Skeletal muscle satellite cell (primary cell): ENCODE results near the gene PRKAR2A.
"Not testable (repeated sequence)": the region's sequence is repeated elsewhere in the genome, so short reads cannot be mapped to it uniquely, and the experiment has no call there.

Experiments used
- H3K27me3 ChIP-seq: 2 replicates; pipeline ENCODE4 v1.7.0; 2013; ENCODE audit warnings: low read length; ENCODE audit not compliant: control insufficient read depth, insufficient read depth
- H3K36me3 ChIP-seq: 2 replicates; pipeline ENCODE4 v1.7.0; 2013; ENCODE audit warnings: mild to moderate bottlenecking, control low read depth, low read length; ENCODE audit not compliant: insufficient read depth
- H3K4me1 ChIP-seq: 2 replicates; pipeline ENCODE4 v1.7.0; 2013; ENCODE audit warnings: low read length; ENCODE audit not compliant: control insufficient read depth, insufficient read depth
- H3K4me2 ChIP-seq: 2 replicates; pipeline ENCODE4 v1.7.0; 2013; ENCODE audit warnings: mild to moderate bottlenecking, low read length
- H3K4me3 ChIP-seq: 2 replicates; pipeline ENCODE4 v1.7.0; 2013; ENCODE audit warnings: low read length
- H3K9ac ChIP-seq: 2 replicates; pipeline ENCODE4 v1.7.0; 2013; ENCODE audit warnings: mild to moderate bottlenecking, low read depth, low read length, moderate library complexity
- H3K9me3 ChIP-seq: replicated peaks from 2 replicates; pipeline ENCODE4 v1.7.0; 2013; ENCODE audit warnings: mild to moderate bottlenecking, control low read depth, low read length

The PRKAR2A gene

DNA sequence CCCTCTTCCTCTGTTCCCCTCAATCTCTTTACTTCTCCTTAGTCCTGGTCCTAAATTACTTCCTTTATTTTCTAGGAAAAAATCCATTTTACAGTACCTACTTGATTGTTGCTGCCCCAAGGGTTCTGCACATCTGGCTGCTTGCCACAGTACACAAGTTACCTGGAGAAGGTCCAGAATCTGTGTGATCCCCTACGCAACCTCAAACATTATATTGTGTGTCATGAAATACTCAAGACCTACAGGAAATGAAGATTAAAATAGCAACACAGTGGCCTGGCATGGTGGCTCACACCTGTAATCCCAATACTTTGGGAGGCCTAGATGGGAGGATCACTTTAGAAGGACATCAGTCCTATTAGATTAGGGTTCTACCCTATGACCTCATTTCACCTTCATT, 48.7 kb downstream of the PRKAR2A start:
- Histone ChIP-seq H3K9me3 (no peaks in the 10 kb centered on the region), H3K4me3 (no peak overlapping the region), H3K27me3 (no peaks in the 10 kb centered on the region), H3K36me3 (no peaks in the 10 kb centered on the region), H3K4me1 (no peaks in the 10 kb centered on the region), H3K9ac (no peak overlapping the region), H3K4me2 (no peak overlapping the region)

DNA sequence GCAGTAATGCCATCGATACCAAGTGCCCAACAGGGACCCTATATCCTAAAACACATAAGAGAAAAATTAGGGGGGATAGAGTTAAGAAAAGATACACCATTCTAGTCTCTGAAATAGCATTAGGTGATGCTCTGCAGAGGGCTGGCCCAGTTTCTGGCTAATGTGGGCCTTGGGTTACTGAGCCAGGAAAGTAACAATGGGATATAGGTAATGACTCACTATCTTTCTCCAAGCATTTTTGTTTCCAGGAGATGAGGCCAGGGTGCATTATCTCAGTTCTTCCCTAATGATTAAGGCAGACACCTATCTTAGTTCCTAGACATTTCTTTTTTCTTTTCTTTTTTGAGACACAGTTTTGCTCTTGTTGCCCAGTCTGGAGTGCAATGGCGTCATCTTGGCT, 50.0 kb downstream of the PRKAR2A start:
- Histone ChIP-seq H3K27me3 (no peaks in the 10 kb centered on the region), H3K4me1 (no peaks in the 10 kb centered on the region), H3K4me2 (no peak overlapping the region), H3K36me3 (no peaks in the 10 kb centered on the region), H3K9ac (no peak overlapping the region), H3K9me3 (no peaks in the 10 kb centered on the region), H3K4me3 (no peak overlapping the region)

DNA sequence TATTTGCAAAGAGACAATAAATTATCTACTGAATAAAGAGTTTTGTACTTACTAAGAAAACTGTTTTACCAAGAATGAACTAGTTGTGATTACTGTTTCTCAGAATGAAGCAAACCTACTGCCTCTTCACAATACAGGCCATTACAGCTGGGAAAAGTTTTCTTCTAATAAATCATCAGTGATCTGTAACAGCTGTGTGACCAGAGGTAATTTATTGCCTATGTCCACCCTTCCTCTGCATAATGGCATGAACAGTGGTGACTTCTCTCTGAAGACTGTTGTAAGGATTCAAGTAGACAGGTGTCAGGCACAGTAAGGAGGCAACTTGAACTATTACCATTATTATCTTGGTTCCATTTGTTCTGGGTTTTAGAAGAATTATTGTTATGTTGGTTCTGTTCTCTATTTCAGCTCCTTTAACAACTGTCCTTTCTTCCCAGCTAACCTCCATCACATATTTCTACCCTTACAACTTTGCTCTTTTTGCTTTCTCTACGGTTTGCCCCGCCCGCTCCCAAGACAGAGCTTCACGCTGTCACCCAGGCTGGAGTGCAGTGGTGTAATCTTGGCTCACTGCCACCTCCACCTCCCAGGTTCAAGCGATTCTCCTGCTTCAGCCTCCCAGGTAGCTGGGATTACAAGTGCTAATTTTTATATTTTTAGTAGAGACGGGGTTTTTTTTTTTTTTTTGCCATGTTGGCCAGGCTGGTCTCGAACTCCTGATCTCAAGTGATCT, 51.5 kb downstream of the PRKAR2A start:
- Histone ChIP-seq H3K4me1 (no peaks in the 10 kb centered on the region), H3K4me2 (no peak overlapping the region), H3K27me3 (no peaks in the 10 kb centered on the region), H3K9ac (no peak overlapping the region), H3K36me3 (no peaks in the 10 kb centered on the region), H3K4me3 (no peak overlapping the region), H3K9me3 (no peaks in the 10 kb centered on the region)

DNA sequence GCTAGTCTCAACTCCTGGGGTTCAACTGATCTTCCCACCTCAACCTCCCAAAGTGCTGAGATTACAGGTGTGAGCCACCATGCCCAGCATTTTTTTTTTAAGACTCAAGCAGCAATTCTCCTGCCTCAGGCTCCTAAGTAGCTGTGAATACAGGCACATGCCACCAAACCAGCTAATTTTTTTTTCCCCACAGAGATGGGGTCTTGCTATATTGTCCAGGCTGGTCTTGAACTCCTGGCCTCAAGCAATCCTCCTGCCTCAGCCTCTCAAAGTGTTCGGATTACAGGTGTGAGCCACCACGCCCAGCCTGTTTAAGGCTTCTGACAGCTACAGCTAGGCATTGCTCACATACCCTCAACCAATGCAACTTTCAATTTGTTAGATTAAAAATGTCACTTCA, 54.2 kb downstream of the PRKAR2A start:
- H3K4me1 ChIP-seq, H3K4me3 ChIP-seq, H3K27me3 ChIP-seq, H3K4me2 ChIP-seq, H3K9me3 ChIP-seq, H3K9ac ChIP-seq, H3K36me3 ChIP-seq: not testable (repeated sequence)

DNA sequence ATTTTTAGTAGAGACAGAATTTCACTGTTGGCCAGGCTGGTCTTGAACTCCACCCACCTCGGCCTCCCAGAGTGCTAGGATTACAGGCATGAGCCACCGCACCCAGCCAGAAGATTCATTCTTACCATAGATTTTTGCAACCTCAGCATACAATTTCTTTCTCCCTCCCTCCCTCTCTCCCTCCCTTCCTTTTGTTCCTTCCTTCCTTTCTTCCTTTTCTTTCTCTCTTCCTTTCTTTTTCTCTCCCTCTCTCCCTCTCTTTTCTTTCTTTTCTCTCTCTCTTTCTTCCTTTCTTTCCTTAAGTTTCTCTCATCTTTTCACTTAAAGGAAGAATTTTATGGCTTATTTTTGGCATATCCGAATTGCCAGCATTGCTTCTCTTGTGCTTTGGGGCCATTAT, 58.0 kb downstream of the PRKAR2A start:
- Histone ChIP-seq H3K4me3 (no peak overlapping the region), H3K27me3 (no peaks in the 10 kb centered on the region), H3K36me3 (peaks cover 5% of the 10 kb centered on the region), H3K9ac (no peak overlapping the region), H3K4me2 (no peak overlapping the region), H3K4me1 (peaks cover 3% of the 10 kb centered on the region), H3K9me3 (no peaks in the 10 kb centered on the region)

DNA sequence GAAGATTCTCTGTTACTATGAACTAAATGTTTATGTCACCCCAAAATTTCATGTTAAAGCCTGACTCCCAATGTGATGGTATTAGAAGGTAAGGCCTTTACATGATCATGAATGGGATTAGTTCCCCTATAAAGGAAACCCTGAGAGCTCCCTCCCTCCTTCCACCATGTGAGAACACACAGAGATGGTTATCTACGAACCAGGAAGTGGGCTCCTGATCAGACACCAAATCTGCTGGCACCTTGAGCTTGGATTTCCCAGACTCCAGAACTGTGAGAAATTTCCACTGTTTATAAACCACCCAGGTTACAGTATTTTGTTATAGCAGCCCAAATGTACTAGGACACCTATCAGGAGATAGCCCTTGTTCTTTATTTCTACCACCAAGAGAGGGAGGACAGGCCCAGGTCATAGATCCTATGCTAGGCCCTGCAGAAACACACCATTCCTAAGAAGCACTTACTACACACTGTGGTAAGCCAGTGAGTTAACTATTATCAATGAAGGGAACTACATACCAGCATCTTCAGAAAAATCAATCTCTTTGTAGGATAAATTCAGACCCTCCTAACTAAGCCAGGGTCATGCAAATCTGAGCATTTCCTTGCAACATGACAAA, 59.0 kb downstream of the PRKAR2A start:
- Histone ChIP-seq H3K9me3 (no peaks in the 10 kb centered on the region), H3K27me3 (no peaks in the 10 kb centered on the region), H3K36me3 (peaks cover 5% of the 10 kb centered on the region), H3K4me3 (no peak overlapping the region), H3K4me1 (peaks cover 12% of the 10 kb centered on the region), H3K4me2 (no peak overlapping the region), H3K9ac (no peak overlapping the region)

DNA sequence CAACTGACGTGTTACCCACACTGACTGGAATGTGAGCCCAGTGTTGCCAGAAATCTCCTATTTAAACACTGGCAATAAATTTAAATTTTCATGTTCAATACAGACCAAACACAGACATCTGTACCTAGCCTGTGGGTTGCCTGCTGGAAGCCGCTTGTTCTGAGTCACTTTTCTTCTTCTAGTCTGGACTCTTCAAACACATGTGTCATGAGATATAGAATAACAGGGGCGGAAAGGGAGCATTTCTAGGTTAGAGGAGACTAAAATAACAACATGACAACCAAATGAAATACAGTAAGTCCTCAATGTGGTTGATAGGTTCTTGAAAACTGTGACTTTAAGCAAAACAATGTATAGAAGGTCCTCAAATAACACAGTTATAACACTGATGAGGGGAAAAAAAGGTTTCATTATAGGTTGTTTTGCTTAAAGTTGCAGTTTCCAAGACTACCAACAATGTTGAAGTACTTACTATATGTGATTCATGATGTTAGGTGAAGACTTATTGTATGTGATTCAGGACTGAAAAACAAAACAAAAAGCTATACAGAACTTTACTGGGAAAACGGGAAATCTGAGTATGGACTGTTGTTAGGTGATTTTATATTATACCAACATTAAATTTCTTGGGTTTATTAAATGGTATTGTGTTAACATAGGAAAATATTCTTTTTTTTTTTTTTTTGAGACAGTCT, 63.1 kb downstream of the PRKAR2A start:
- peak overlapping the region; percentile 27 for H3K4me2 ChIP-seq
- H3K9ac ChIP-seq: no peak overlapping the region
- no peaks in the 10 kb centered on the region for H3K27me3 ChIP-seq
- peaks cover 23% of the 10 kb centered on the region for H3K36me3 ChIP-seq
- no peak overlapping the region for H3K4me3 ChIP-seq
- peaks cover 12% of the 10 kb centered on the region for H3K4me1 ChIP-seq
- H3K9me3 ChIP-seq: no peaks in the 10 kb centered on the region

DNA sequence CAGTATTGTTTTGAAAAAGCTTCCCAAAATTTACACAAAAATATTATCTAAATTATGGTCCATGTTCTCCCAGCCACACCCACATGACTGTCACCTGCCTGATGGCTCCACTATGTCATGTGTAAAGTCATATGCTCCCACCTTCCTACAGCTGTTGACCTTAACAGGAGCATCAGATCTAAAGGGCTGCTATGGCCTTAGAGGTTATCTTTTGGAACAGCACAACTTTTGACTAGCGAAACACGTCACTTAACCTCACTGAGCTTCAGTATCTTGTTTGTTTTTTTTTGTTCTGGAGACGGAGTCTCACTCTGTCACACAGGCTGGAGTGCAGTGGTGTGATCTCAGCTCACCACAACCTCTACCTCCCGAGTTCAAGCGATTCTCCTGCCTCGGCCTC, 64.4 kb downstream of the PRKAR2A start:
- Histone ChIP-seq H3K36me3 (peaks cover 18% of the 10 kb centered on the region), H3K4me1 (peaks cover 12% of the 10 kb centered on the region)

DNA sequence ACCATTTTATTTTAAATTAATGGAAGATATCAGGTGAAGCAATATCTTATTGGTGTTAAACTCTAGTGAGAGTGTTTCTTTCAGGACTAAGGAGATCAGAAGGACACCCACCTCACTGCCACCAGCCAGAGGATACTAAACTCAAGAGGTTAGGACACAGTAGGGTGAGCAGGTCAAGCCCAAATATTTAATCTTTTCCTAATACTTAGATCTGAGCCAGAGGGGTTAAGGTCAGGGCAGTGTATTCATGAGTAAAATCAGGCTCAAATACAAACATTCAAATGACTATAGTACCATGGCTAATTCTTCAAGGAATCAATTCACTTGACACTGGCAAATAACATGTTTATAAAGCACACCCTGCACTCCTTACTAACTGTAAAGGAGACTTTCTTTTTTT, 65.6 kb downstream of the PRKAR2A start:
- Histone ChIP-seq H3K36me3 (peaks cover 18% of the 10 kb centered on the region), H3K27me3 (no peaks in the 10 kb centered on the region), H3K4me1 (peaks cover 12% of the 10 kb centered on the region), H3K9ac (no peak overlapping the region), H3K9me3 (no peaks in the 10 kb centered on the region), H3K4me2 (no peak overlapping the region), H3K4me3 (no peak overlapping the region)

More for the DNA sequence above, 64.4 kb downstream of the PRKAR2A start:
- Histone ChIP-seq H3K27me3 (no peaks in the 10 kb centered on the region), H3K9me3 (no peaks in the 10 kb centered on the region), H3K9ac (no peak overlapping the region), H3K4me3 (no peak overlapping the region), H3K4me2 (no peak overlapping the region)

DNA sequence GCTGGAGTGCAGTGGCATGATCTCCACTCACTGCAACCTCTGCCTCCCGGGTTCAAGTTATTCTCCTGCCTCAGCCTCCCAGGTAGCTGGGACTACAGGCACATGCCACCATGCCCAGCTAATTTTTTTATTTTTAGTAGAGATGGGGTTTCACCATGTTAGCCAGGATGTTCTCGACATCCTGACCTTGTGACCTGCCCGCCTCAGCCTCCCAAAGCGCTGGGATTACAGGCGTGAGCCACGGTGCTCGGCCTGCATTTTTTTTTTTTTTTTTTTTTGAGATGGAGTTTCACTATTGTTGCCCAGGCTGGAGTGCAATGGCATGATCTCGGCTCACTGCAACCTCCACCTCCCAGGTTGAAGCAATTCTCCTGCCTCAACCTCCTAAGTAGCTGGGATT, 69.1 kb downstream of the PRKAR2A start:
- H3K4me3 ChIP-seq, H3K4me2 ChIP-seq, H3K9me3 ChIP-seq, H3K4me1 ChIP-seq, H3K27me3 ChIP-seq, H3K9ac ChIP-seq: not testable (repeated sequence)
- H3K36me3 ChIP-seq: peaks cover 18% of the 10 kb centered on the region

DNA sequence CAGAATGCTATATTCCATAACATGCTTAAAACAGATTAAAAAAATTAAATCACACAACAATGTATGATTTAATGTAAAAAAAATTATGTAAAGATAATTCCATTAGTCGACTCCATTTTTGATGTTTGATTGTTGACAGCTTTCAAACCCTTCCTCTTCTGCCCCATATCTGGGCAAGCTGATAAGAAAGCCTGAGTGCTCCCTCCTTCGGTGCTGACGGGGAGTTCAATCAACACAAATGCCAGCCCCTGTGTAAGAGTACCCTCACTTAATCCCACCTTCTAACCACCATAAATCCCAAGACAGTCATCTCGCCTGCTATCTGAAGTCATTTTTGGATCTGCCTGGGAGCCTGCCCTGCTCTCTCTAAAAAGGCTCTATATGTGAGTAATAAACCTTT, 70.8 kb downstream of the PRKAR2A start:
- no peaks in the 10 kb centered on the region for H3K27me3 ChIP-seq
- H3K9ac ChIP-seq: no peak overlapping the region
- H3K4me1 ChIP-seq: no peaks in the 10 kb centered on the region
- no peak overlapping the region for H3K4me2 ChIP-seq
- peaks cover 11% of the 10 kb centered on the region for H3K36me3 ChIP-seq
- H3K4me3 ChIP-seq: no peak overlapping the region
- H3K9me3 ChIP-seq: no peaks in the 10 kb centered on the region

DNA sequence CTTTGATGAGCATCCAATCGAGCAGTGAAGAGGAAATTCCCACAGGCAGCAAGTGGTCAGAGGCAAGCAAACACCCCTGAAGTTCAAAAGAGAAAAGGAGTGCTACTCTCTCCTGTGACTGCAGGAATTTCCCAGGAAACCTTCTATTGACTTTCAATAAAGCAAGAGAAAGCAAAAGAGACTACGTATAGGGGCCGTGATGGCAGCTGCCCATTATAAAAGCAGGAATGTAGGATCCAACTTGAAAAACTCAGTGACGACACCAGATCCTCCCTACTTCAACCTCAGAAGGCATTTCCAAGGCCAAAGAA, 77.5 kb downstream of the PRKAR2A start:
- Histone ChIP-seq H3K9me3 (no peaks in the 10 kb centered on the region), H3K4me1 (no peaks in the 10 kb centered on the region), H3K36me3 (peaks cover 20% of the 10 kb centered on the region), H3K4me3 (no peak overlapping the region), H3K9ac (no peak overlapping the region), H3K27me3 (no peaks in the 10 kb centered on the region), H3K4me2 (no peak overlapping the region)
